Renal cortex interstitium (tissue), 11 donors: ENCODE measurements around the gene PC. TPM values are rescaled to one million over a fixed set of nuclear protein-coding genes. Genes with fewer than 3 reads are reported as not detected.

Experiments
- DNase-seq, 11 donors: peaks; one replicate each; pipeline ENCODE4 v3.0.0-alpha.2; 2013; ENCODE audit warnings: low read depth in 9 of 11, low spot score in 4 of 11; ENCODE audit errors: extremely low read depth in 1 of 11
- polyA plus RNA-seq, 3 donors: library from polyadenylated mRNA; unstranded; fragments of 120-200 nt; gene quantifications; one replicate each; pipeline ENCODE4 v1.2.1, GENCODE V29; 2013; ENCODE audit not compliant: insufficient read length in 3 of 3

The PC gene
- polyA plus RNA-seq, 3 donors: 39.6 to 53.8 (median 51.7) TPM

- DNase-seq: no peak
These were observed 78.2 kb downstream of the PC start for GRCh38 chr11:66879999-66880398.

GRCh38 chr11:66879583-66879982 is 78.6 kb downstream of the PC start:
- DNase-seq: no peak

GRCh38 chr11:66879000-66879399 is 79.2 kb downstream of the PC start:
- no peak for DNase-seq

- no peak for DNase-seq
These were observed 79.7 kb downstream of the PC start for GRCh38 chr11:66878474-66878873.

- no peak for DNase-seq
These were observed 80.4 kb downstream of the PC start for GRCh38 chr11:66877588-66878385.

- no peak for DNase-seq
These were observed 82.8 kb downstream of the PC start for GRCh38 chr11:66875378-66875777.

- DNase-seq: no peak
These were observed 84.0 kb downstream of the PC start for GRCh38 chr11:66874232-66874631.

- DNase-seq: no peak
These were observed 86.7 kb downstream of the PC start for GRCh38 chr11:66871521-66871901.

GRCh38 chr11:66870616-66871520 is 87.3 kb downstream of the PC start:
- no peak for DNase-seq

GRCh38 chr11:66870131-66870530 is 88.1 kb downstream of the PC start:
- no peak for DNase-seq

- no peak for DNase-seq
These were observed 88.7 kb downstream of the PC start for GRCh38 chr11:66869567-66869870.

GRCh38 chr11:66868726-66869566 is 89.2 kb downstream of the PC start:
- no peak for DNase-seq

GRCh38 chr11:66868082-66868725 is 90.0 kb downstream of the PC start:
- no peak for DNase-seq

GRCh38 chr11:66867425-66868040 is 90.7 kb downstream of the PC start:
- DNase-seq: no peak

GRCh38 chr11:66866511-66866986 is 91.6 kb downstream of the PC start:
- DNase-seq: no peak

- DNase-seq: no peak
These were observed 92.2 kb downstream of the PC start for GRCh38 chr11:66866007-66866406.

GRCh38 chr11:66864924-66865697 is 93.1 kb downstream of the PC start:
- no peak for DNase-seq
